ENCODE data around the gene TRIP13.

TRIP13 gene

DNA sequence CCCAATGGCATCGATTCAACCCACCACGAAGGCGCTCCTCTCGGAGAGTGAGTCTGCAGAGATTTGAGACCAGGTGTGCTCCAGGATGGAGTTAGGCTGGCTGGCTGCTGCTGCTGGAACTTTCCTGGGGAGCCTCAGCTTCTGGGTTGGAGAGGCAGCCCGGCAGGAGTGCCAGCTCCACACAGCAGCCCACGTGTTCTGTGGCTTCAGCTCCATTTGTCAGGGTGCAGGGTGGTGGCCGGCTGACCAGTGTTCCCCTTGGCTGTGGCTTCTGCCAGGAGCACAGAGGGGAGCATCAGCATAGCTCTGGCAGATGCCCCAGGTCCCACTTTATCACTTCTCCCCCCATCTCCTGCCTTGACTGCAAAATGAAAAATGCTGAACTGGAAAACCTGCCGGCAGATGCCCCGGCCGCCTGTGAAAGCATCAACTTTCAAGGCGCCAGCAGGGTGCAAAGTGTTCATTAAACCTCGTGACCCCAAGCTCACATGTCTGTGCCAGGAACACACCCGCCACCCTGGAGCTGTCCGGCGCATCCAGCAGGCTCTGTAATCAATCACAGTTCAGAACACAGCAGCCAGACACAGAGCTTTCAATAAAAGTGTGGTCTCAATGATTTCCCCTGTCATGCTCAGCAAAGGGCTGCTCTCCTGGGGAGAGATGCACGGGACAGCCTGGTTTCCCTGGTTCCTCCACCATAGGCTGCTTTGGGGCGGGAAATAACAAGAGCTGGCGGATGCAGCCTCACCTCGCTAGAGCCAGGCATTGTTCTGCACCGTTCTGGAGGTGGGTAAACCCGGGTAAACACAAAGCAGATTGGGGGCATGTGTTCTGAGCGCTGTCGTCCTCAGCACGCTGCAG, 53.2 kb downstream of the TRIP13 start:
- H3K27ac ChIP-seq: no peak overlapping the region
- TF ChIP-seq, protein P1, sequence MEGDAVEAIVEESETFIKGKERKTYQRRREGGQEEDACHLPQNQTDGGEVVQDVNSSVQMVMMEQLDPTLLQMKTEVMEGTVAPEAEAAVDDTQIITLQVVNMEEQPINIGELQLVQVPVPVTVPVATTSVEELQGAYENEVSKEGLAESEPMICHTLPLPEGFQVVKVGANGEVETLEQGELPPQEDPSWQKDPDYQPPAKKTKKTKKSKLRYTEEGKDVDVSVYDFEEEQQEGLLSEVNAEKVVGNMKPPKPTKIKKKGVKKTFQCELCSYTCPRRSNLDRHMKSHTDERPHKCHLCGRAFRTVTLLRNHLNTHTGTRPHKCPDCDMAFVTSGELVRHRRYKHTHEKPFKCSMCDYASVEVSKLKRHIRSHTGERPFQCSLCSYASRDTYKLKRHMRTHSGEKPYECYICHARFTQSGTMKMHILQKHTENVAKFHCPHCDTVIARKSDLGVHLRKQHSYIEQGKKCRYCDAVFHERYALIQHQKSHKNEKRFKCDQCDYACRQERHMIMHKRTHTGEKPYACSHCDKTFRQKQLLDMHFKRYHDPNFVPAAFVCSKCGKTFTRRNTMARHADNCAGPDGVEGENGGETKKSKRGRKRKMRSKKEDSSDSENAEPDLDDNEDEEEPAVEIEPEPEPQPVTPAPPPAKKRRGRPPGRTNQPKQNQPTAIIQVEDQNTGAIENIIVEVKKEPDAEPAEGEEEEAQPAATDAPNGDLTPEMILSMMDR (conservative IDR thresholded peaks at IDR 0.05): no peak
- no peak for TF ChIP-seq ZFX (IDR thresholded peaks at IDR 0.05)

DNA sequence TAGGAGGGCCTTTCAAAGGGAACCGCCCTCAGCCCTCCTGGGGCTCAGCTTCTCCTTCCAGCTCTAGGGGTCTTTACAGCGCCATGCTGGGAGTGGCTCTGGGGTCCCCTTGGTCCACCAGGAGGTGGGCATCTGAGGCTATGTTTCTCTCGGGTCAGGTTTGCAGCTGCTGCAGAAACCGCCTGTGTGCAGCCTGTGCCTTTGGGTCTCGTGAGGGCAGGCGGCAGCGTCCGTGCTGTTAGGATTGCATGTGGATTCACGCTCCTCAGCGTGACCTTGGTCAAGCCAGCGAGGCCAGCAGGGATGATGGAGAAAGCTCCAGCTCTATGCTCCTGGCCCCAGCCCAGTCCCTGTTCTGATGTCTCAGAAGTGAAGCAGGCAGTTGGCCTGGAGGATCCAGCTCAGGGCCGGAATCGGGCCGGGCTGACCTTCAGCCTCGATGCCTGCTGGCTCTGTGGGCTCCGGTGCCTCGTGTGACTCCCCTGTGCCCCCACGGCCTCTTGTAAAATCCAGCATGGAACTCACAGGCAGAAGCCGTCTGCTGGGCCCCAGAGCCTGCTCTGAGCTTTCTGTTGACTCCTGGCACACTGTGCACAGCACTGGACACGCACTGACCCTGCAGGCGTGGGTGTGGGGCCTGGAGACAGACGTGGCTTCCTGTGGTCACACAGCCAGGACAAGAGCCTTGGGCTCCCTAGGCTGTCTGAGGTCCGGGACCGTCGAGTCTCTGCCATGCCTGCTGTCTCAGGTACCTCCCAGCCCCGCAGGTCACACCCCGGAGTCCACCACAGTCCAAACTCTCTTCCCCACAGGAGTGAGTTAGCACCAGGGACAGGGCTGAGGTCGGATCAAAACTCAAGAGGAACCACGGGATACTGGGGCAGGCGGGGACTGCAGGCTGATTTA, 54.3 kb downstream of the TRIP13 start:
- no peak for TF ChIP-seq ZFX (IDR thresholded peaks at IDR 0.05)
- TF ChIP-seq, protein P1 (conservative IDR thresholded peaks at IDR 0.05): no peak
- no peak overlapping the region for H3K27ac ChIP-seq

DNA sequence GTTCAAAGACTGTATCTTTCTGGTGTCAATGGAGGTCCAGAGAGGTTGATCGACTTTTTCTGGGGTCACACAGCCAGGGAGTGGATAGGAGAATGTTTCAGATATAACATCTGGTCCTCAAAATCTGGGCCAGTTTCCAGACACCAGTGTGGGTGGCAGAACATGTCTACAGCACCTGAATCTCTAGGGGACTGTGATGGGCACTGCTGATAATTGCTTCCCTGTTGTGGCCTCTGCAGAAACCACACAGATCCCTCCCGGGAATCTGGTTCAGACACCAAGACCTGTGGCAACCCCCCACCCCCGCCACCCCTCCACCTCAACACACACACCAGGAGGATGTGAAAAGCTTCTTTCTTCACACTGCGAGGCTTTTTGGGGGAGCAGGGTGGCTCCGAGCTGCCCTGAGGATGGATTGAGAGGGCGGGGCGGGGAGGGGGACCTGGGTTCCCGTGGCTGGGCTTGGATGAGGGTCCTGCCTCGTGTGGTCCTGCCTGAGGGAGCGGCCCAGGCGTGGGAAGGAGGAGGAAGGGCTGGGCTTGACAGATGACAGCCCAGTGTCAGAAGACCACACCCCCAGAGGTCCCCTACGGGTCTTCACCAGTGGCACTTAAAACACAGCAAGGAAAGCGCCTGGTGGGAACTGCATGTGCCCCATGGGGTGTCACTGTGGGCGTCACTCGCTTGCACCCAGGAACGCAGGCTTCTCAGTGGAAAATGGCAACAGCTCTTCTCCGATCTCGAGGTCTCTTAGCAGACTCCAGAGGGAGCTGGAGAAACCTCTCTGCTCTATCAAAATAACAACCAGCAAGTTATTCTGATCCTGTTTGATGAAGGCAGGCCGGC, 55.2 kb downstream of the TRIP13 start:
- TF ChIP-seq ZFX (IDR thresholded peaks at IDR 0.05): no peak
- TF ChIP-seq, protein P1 (conservative IDR thresholded peaks at IDR 0.05): no peak
- no peak overlapping the region for H3K27ac ChIP-seq

DNA sequence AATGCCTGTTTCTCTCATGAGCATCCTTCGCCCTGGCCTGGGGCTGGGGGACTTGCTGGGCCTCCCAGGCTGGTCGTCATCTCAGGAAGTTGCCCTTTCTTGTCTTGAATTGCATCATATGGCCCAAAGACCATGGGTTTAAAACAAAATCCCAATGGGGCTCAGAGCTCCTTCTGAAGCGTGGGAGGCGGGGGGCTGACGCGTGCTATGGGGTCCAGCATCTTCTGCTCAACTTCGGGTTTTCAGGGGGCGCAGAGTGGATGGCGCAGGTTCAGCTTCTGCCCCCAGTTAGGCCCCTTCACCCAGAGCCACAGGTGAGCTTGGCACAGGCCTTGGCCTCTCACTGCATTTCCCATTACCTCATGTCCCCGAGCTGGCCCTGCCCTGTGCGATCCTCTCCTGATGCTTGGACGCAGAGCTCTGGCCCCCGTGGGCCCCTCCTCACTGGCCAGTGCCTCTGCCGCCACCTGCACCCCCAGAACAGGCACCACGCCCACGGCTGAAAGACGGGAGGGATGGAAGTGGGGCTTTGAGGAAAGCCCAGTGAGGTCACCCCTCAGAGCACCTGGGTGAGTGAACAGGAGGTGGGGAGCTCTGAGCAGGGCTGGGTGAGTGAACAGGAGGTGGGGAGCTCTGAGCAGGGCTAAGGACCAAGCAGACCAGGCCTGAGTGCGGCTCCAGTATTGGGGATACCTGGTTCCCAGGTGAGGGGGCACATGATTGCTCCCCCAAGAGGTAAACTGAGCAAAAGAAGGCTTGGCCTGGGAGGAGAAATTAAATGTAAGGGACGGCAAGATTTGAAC, 56.0 kb downstream of the TRIP13 start:
- no peak for TF ChIP-seq ZFX (IDR thresholded peaks at IDR 0.05)
- TF ChIP-seq, protein P1 (conservative IDR thresholded peaks at IDR 0.05): no peak

DNA sequence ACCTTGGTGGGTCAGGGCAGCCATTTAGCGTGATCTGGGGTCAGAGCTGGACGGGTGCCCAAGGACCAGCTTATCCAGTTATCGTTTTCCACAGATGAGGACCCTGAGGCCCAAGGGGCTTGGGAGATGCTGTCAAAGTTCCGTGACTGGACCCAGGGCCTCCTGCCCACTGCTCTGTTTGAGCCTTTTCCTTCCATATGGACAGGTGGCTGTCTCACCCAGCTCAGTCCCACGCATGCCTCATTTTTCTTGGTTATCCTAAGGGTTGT, 56.5 kb downstream of the TRIP13 start:
- no peak overlapping the region for H3K27ac ChIP-seq
- TF ChIP-seq, protein P1 (conservative IDR thresholded peaks at IDR 0.05): no peak
- no peak for TF ChIP-seq ZFX (IDR thresholded peaks at IDR 0.05)

More for the DNA sequence above, 56.0 kb downstream of the TRIP13 start:
- H3K27ac ChIP-seq: no peak overlapping the region

DNA sequence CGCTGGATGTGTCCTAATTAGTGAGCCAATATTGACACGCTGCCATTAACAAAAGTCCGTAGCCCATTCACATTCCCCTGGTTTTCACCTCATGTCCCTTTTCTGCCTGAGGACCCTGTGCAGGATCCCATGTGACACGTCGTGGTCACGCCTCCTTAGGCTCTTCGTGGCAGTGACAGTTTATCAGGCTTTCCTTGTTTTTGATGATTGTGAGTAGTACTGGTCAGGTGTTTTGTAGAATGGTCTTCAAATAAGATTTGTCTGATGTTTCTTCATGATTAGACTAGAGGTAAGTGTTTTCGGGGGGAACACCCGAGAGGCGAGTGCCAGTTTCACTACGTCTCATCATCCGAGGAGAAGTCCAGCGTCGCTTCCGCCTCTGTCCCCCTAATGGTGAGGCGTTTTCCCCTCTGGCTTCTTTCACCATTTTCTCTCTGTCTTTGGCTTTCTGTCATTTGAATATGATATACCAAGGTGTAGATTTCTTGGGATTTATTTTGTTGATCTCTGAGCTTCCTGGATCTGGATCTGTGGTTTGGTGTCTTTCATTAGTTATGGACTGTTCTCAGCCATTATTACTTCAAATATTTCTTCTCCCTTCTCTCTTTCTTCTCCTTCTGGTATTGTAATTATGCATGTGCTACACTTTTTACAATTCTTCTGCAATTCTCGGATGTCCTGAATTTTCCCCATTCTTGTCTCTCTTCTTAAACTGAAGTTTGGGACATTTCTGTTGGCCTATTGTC, 57.3 kb downstream of the TRIP13 start:
- no peak overlapping the region for H3K27ac ChIP-seq
- no peak for TF ChIP-seq ZFX (IDR thresholded peaks at IDR 0.05)
- TF ChIP-seq, protein P1 (conservative IDR thresholded peaks at IDR 0.05): no peak
